ENCODE data around the gene POLN.

GRCh38 chr4:2222838-2223237 lies 19.1 kb downstream of the POLN start:
- no peak for TF ChIP-seq CTCF (conservative IDR thresholded peaks at IDR 0.05 in 1 of 2, IDR thresholded peaks at IDR 0.05 in 1 of 2; ENCODE audit: extremely low read depth in 1 of 2, insufficient read depth in 1 of 2, low read depth in 1 of 2, low read length in 2 of 2)
- no peak for TF ChIP-seq EZH2 (IDR thresholded peaks at IDR 0.05; ENCODE audit: borderline replicate concordance, low read length)
